ENCODE results near the gene PGS1. TPM values are rescaled to one million over a fixed set of nuclear protein-coding genes. Genes with fewer than 3 reads are reported as not detected.

Gene PGS1
- polyA plus RNA-seq, 4 donors, result 37.9 to 57.7 (median 45.3) TPM

DNA sequence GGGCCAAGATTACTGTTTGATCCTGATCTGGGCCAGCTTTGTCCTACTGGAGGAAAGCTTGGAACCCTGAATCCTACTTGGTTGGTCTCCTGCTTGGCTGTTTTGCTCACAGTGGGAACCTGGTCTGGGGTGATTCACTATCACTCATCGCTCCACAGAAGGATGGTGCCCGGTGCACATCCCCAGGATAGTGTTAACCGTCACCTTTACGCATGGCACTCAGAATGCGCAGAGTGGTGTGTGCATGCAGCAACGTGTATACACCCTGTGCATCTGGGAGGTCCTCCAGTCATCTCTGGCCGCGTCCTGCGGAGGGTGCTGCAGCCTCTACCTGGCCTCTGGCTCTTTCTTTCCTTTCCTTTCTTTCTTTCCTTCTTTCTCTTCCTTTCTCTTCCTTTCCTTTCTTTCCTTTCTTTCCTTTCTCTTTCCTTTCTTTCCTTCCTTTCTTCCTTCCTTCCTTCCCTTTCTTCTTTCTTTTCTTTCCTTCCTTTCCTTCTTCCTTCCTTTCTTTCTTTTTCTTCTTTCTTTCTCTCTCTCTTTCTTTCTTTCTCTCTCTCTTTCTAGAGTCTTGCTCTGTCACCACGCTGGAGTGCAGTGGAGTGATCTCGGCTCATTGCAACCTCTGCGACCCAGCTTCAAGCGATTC lies 31.7 kb upstream of the PGS1 start:
- no peak for DNase-seq (ENCODE audit: low read depth in 4 of 4, low spot score in 2 of 4)

DNA sequence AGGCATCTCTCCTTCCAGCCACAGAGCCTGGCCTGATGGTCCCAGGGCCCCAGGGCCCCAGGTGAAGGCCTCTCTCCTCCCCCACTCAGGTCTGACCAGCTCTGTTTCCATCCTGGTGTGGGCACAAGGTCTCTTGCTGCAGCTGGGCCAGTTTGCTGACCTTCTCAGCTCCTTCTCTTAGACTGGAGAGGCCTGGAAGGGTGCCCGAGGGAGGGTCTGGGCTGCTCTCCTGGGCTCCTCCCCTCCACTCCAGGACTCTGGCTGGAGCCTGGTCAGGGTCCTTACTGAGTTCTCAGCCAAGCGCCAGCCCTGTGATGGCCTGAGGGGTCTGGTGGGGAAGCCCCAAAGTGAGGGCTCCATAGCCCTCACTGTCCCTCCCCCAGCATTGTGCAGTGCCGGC lies 31.0 kb upstream of the PGS1 start:
- no peak for DNase-seq (ENCODE audit: low read depth in 4 of 4, low spot score in 2 of 4)

DNA sequence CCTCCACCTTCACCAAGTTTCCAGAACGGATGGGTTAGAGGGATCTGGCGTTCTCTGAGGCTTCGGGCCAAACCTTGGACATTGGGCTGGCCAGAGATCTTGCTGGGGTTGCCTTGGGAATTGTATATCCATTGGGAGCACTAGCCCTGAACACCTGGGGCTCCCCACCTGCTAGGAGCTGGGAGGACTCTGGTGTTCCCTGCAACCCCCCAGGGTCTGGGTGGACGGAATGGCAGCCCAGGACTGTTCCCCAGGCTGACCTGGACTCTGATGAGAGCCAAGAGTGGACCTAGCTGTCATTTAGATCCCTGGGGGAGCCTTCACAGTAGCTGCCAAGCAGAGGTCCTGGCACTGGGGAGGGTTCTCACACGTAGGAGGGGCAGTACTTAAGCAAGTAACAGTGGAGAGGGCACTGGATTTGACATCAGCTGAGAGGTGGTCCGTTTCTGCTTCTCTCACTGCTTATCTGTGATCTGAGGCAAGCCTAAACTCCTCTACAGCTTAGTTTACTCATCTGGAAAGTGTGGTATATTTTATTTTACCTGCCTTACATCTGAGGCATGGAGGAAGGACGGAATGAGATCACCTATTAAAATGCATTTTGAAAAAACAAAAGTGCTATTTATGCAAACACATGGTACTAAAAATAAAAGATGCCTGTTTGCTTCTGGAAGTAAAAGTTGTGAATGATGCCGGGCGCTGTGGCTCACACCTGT lies 30.2 kb upstream of the PGS1 start:
- no peak for DNase-seq (ENCODE audit: low read depth in 4 of 4, low spot score in 2 of 4)

DNA sequence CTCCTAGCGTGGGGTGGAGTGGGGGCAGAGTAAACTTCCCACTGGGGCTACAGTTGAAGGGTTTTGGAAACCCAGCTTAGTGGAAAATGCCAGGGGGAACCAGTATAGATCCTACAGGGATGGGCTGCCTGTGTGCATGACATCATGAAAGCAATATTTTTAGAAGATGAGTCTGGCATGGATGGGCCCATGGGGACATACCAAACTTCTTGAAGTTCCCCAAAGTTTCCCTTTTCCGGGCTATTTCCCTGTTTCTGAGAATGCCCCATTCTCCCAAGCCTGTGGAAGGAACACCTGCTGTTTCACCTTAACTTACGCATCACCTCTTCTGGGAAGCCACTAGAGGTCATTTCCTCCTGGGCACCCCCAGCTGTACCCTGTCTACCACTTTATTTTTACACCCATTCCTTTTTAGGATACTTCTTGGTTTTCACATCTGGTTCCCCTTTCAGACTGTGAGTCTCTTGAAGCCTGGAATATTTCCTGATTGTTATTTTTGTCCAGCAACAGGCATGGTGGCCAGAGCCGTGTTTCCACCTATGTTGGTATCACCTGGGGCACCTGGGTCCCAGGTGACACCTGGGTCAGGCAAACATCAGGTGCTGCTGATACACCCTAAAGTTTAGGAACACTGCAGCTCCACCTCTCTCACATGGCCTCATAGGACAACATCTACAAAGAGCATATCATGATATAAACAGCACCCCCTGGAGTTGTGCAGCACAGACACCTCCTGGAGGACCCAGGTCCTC lies 28.4 kb upstream of the PGS1 start:
- no peak for DNase-seq (ENCODE audit: low read depth in 4 of 4, low spot score in 2 of 4)

DNA sequence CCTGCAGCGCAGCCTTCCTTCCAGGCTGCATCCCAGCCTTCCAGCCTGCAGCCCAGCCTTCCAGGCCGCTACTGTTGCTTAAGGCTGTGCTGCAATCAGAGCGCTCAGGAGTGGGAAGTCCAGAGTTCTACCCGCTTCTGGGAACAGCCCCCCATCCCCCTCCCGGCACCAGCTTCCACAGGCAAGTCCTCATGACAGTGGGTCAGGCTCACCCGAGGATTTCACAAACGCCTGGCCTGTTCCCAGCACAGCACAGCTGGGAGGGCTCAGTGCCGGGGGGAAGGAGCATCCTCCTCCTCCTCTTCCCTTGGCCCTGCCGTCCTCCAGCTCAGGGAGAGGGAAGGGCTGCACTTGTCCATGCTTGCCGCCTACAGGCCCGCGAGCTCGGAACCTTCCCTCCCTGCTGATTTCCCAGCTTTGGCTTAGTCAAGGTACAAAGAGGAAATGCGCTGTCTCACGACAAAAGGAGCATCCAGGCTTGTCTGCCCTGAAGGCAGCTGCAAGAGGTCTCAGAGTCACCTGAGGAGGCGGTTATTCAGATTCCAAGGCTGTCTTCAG lies 26.9 kb upstream of the PGS1 start:
- no peak for DNase-seq (ENCODE audit: low read depth in 4 of 4, low spot score in 2 of 4)

DNA sequence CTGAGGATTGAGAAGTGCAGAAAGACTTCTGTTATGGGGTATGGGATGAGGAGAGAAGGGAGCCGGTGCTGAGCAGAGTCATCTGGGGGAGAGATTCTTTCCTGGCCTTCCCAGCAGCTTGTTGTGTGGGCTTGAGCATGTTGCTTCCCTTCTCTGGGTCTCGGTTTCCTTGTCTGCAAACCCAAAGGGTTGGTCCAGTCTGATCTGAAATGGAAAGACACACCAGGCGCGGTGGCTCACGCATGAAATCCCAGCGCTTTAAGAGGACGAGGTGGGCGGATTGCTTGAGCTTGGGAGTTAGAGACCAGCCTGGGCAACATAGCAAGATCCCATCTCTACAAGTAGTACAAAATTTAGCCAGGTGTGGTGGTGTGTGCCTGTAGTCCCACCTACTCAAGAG lies 24.6 kb upstream of the PGS1 start:
- no peak for DNase-seq (ENCODE audit: low read depth in 4 of 4, low spot score in 2 of 4)

DNA sequence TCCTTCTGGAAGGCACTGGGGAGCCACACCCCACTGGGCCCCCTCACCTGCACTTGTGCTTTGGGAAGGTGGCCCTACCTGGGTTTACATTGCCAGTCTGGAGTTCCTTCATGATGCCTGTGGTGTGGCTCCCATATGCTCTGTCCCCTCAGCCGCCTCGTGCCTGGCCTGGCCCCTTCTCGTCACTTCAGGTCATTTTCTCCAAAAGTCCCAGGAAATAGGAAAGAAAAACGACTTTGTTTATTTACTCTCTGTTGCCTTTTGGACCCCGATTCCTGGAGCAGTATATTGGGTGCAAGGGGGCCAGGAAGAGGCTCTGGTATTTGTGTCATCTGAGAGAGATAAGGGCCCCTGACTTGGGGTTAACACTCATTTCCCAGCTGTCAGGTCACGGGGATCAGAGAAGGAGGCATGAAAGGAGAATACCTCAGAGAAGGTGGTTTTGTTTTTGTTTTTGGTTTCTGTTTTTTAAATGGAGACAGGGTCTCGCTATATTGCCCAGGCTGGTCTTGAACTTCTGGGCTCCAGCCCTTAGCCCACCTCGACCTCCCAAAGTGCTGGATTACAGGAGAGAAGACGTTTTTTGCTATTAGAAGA lies 23.3 kb upstream of the PGS1 start:
- no peak for DNase-seq (ENCODE audit: low read depth in 4 of 4, low spot score in 2 of 4)

DNA sequence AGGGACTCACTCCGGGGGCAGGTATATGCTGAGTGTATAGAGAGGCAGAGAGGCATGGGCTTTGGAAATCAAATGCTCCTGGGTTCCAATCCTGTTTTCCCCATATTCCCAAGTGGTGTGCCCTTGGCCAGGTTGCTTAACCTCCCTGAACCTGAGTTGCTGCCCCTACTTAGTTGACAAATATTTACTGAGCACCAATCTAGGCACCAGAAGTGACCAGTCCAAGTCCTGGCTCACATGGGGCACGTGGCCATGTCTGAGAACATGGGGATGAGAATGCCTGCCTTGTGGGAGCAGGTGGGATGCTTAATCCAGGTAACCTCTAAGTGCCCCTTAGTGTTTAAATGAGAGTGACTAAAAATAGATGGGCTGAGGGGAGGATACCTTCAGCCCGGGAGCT lies 22.7 kb upstream of the PGS1 start:
- no peak for DNase-seq (ENCODE audit: low read depth in 4 of 4, low spot score in 2 of 4)

DNA sequence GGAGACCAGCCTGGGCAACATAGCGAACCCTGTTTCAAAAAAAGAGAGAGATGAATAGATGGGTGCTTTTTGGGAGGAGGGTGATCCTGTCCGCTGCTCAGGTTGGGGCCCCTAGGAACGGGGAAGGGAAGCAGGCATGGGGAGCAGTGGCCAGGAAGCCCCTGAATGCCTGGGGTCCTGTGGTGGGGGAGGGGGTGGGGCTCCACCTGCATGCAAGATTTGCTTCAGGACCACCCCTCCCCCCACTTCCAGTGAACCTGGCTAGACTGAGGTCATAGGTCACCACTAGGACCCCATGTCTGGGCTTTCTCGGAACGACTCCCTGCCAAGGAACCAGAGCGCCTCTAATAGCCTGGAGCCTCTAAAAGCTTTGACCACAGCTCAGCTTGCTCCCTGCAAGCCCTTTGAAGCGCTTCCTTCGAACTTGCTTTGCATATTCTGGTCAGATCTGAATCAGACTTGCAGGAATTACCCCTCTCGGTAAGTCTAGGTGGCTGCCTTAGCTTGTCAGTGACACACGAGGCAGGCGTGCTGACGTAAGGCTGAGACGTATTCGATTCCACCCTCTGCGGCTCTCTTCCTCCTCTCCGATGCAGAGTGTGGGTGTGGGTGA lies 22.2 kb upstream of the PGS1 start:
- DNase-seq (ENCODE audit: low read depth in 4 of 4, low spot score in 2 of 4), result no peak

DNA sequence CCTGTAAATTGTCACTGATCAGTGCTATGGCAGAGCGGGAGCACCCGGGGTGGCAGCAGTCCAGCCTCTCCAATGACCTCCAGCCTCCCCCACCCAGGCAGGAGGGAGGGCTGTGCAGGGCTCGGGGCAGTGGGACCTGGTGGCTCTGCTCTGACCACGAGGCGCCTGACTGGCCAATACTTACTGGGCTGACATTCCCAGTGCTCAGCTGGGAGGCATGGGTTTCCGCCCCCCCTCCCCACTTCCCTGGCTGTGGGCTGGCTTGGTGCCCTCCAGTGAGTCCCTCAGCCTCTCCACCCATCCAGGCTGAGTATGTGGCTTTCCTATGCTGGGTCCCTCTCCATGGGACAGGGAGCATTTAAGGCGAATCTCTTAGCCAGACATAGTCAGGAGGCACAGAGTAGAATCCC lies 21.3 kb upstream of the PGS1 start:
- DNase-seq (ENCODE audit: low read depth in 4 of 4, low spot score in 2 of 4), result no peak

DNA sequence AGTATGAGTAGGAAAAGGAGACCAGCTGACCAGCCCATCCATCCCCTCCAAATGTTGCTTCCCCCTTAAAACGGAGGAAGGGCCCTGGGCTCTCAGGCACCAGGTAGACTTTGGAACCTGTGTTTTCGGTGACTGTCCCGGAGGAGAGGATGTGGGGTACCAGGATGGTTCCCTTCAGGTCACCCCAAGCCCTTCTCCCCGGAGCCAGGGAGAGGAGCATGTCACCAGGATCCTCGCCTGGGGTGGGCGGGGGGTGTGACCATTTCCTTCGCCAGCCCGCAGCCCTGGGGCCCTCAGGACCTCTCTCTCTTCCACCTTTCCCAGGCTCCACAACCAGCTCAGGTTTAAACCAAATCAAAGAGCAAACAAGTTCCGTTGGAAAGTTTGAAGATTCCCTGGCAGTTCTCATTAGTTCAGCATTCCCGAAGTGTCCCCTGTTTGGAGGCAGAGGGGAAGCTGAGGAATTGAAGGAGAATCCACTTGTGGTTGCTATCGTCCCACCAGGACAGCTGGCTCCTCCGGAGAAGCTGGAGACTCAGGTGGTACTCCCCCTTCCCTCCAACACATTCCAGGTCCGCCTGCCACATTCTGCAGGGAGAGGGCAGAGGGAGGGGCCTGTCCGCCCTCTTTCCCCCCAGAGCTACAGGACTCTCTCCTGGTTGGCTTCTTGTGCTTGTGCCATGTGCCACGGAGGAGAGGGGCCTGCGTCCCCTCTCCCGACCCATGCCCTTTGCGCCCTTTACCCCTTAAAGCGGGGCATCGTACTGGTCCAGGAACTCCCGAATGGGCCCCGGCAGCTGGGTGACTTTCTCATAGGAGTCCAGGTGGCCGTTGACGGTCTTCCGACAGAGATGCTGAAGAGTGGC lies 20.5 kb upstream of the PGS1 start:
- DNase-seq (ENCODE audit: low read depth in 4 of 4, low spot score in 2 of 4), result no peak

DNA sequence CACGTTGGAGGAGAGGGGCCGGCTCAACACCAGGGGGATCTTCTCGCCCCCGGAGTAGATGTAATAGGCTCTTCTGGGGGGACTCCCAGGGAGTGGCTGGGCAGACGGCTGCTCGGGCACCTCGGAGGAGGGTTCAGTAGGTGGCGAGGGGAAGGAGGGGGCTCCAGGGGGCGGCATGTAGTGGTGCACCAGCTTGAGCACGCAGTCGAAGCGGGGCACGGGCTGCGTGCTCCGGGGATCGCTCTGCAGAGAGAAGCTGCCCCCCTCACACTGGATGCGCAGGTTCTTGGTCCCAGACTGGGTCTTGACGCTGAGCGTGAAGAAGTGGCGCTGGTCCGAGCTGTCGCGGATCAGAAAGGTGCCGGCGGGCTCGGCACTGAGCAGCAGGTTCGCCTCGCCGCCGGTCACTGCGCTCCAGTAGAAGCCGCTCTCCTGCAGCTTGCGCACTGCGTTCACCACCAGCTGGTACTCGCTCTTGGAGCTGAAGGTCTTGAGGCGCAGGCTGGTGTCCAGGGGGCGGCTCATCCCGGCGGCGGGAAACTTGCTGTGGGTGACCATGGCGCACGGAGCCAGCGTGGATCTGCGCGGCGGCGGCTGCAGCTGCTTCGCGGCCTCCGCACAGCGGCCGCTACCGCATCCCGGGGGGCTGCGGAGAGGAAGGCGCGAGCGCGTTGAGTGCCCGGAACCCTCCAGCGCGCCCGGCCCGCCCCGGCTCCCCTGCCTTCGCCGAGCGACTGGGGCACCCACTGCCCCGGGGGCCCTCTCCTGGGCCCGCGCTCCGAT lies 19.7 kb upstream of the PGS1 start:
- no peak for DNase-seq (ENCODE audit: low read depth in 4 of 4, low spot score in 2 of 4)

DNA sequence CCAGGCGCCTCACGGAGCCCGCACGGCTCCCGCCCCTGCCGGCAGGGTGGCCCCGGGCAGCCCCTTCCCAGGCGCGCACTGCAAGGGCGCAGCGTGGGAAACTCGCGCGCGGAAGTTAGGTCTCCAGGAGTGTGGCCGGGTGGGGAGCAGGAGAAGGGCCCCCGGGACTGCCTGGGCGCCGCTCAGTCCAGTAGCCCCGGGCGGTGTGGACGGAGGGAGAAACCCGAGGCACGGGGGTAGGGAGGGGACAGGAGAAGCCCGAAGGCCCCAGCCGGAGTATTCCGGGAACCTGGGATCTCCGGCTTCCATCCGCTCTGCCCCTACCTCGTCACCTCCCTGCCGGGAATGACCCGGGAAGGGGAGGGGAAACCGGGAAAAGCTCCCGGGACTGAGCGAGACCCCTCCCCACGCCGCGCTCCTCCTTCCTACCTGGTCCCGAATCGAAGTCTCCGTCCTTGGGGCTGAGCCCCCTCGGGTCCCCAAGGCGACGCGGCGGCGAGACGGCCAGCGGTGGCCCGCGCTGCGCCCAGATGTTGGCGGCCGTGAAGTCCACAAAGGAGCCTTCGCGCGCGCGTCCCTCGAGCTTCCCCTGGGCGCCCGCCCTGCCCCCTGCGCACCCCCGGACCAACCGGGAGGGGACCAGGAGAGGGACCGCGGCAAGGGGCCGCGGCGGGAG lies 19.0 kb upstream of the PGS1 start:
- DNase-seq (ENCODE audit: low read depth in 4 of 4, low spot score in 2 of 4), result no peak

DNA sequence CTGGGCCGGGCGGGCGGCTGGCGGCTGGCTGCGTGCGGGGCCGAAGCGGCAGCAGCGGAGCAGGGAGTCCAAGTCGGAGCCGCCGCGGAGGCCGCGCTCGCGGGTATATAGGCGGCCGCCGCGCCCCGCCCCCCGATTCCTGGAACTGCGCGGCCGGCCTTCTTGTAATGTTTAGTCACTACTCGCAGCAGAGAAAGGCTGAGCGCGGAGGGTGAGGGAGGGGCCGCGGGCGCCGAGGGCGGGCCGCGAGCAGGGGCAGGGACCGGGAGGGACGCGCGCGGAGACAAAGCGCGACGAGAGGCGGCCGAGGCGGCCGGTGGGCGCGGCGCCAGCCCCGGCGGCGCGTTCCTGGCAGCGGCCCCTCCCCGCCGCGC lies 18.5 kb upstream of the PGS1 start, which contains the start of gene SOCS3:
SOCS3 (minus strand) TSS at position 81 of the 374 bp plus-strand sequence. CDS start 982 bp downstream, outside the sequence.
- peak in 3 of 4 donors; percentile 86 to 90 (median 87) for DNase-seq (ENCODE audit: low read depth in 4 of 4, low spot score in 2 of 4)

DNA sequence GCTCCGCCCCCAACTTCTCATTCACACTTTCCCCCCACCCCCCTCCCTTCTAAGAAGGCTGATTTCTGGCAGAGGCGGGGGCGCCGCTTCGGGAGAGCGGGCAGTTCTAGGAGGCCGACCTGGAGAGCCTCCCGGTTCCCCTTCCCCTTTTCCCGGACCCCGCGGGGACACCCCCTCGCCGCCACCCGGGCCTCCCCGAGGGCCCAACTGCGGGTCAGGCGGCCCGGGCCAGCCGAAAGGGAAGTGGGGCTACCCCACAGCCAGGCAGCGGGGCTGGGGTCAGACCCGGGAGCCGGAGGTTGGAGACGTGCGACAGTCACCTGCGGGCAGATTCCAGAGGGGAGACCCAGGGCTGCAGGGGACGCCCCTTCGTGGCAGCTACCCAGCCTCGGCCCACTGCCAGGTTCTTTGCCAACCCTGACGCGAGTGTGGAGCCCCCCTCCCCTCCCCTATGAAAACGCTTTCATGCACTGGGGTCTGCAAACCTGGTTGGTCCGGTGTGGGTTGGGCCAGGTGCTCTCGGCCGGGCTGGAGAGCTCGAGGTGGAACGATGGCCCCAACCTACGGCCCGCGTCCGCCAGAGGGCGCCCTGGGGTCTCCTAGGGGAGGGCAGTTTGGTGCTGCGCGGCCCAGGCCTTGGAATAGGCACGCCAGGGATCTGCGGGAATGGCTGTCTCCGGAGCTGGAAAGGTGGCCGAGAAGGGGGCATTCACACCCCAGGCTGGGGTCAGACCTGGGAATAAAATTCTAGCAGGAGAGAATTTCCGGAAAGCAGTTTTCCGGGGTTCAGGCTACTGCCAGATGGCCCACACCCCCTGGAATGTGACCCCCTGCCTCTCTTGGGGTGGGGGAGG lies 17.9 kb upstream of the PGS1 start:
- DNase-seq (ENCODE audit: low read depth in 4 of 4, low spot score in 2 of 4), result peak in 2 of 4 donors; percentile 77 to 79

DNA sequence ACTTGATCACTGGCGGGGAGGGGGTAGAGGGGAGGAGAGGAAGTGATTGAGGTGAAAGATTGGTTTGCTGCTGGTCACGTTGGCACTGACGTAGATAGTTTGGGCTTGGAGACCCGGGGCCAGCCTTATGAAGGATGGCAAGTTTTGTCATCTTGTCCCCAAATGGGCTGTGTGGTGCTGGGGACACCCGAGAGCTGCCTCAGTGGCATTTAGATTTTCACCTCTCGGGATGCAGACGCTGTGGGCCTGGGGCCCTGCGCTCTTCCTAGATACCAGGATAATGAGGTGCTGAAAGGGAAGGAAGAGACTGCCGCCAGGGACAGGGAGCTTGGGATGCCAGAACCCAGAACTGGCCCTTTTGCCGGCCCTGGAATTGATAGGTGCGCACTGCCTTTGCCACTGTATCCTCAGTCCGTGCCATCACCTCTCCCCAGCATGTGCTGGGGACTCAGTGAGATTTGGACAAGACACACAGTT lies 17.2 kb upstream of the PGS1 start:
- no peak for DNase-seq (ENCODE audit: low read depth in 4 of 4, low spot score in 2 of 4)

DNA sequence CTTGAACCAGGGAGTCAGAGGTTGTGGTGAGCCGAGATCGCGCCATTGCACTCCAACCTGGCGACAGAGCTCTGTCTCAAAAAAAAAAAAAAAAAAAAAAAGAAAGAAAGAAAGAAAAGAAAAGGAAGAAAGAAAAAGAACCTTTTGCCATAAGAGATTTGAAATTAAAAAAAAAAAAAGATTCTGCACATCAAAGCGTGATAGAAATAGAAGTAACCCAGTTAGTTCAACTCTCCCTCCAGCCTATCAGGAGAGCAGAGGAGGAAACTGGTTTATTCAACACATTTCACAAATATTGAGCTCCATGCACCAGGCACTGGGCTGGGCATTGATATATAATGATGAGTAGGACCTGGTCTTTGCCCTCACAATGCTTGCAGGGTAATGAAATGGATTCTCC lies 16.2 kb upstream of the PGS1 start:
- no peak for DNase-seq (ENCODE audit: low read depth in 4 of 4, low spot score in 2 of 4)
